Tibial artery (tissue), 4 donors: ENCODE data around the gene PADI4.

Experiments
- DNase-seq, 2 donors: peaks; one replicate each; pipeline ENCODE4 v3.0.0-alpha.2; 2019
- H3K27ac ChIP-seq, 2 donors: fragments of 200-600 bp; sonication (generic) in 1 of 2; 1 replicate in 1 of 2; 2 replicates in 1 of 2; pipeline ENCODE4 v1.5.1; 2018 to 2019; ENCODE audit warnings: mild to moderate bottlenecking in 1 of 2
- H3K27me3 ChIP-seq, 2 donors: fragments of 200-600 bp; sonication (generic) in 1 of 2; one replicate each; pipeline versions ENCODE4 v1.5.1 to v1.6.0; 2016 to 2019
- H3K36me3 ChIP-seq, 3 donors: fragments of 200-600 bp; sonication (generic) in 2 of 3; one replicate each; pipeline ENCODE4 v1.5.1; 2016 to 2019; ENCODE audit warnings: mild to moderate bottlenecking in 2 of 3
- H3K4me1 ChIP-seq, 4 donors: fragments of 200-600 bp; sonication (generic) in 2 of 4; 1 replicate in 3 of 4; 2 replicates in 1 of 4; pipeline ENCODE4 v1.5.1; 2016 to 2019
- H3K4me3 ChIP-seq, 2 donors: fragments of 200-600 bp; sonication (generic) in 1 of 2; 1 replicate in 1 of 2; 2 replicates in 1 of 2; pipeline ENCODE4 v1.5.1; 2018 to 2019; ENCODE audit warnings: mild to moderate bottlenecking in 2 of 2
- H3K9me3 ChIP-seq, 3 donors: fragments of 200-600 bp; sonication (generic) in 1 of 3; one replicate each; pipeline ENCODE4 v1.5.1; 2016 to 2019
- intact Hi-C: fragments of 100-400 bp; cut with DNase I; formaldehyde crosslinking; loops from one replicate; pipeline ENCODE4 v1.15.0; 2023; ENCODE audit warnings: low total_unique reads
- TF ChIP-seq, protein P1 (sequence below), 2 experiments: fragments of 200-600 bp in 1 of 2; fragments of 450-650 bp in 1 of 2; IDR thresholded peaks; one replicate each; pipeline ENCODE4 v1.5.1; 2017 to 2019; ENCODE audit warnings: antibody characterized with exemption in 2 of 2, mild to moderate bottlenecking in 1 of 2, moderate library complexity in 1 of 2

The PADI4 gene

DNA sequence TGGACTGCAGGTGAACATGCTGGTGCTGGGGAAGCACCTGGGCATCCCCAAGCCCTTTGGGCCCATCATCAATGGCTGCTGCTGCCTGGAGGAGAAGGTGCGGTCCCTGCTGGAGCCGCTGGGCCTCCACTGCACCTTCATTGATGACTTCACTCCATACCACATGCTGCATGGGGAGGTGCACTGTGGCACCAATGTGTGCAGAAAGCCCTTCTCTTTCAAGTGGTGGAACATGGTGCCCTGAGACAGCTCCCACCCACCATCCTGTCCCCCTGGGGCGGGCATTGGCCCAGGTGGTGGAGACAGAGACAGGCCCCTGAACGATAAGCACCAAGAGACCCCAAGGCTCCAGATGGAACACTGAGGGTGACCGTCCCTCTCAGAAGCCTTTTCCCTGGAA is 25.2 kb upstream of the PADI4 start:
- Histone ChIP-seq H3K4me3 (no peak overlapping the region), H3K4me1 (no peaks in the 10 kb centered on the region), H3K9me3 (no peaks in the 10 kb centered on the region), H3K27ac (no peak overlapping the region), H3K36me3 (no peaks in the 10 kb centered on the region), H3K27me3 (peaks cover 0 to 66% of the 10 kb centered on the region in 2 donors)
- no peak for DNase-seq
- TF ChIP-seq, protein P1, sequence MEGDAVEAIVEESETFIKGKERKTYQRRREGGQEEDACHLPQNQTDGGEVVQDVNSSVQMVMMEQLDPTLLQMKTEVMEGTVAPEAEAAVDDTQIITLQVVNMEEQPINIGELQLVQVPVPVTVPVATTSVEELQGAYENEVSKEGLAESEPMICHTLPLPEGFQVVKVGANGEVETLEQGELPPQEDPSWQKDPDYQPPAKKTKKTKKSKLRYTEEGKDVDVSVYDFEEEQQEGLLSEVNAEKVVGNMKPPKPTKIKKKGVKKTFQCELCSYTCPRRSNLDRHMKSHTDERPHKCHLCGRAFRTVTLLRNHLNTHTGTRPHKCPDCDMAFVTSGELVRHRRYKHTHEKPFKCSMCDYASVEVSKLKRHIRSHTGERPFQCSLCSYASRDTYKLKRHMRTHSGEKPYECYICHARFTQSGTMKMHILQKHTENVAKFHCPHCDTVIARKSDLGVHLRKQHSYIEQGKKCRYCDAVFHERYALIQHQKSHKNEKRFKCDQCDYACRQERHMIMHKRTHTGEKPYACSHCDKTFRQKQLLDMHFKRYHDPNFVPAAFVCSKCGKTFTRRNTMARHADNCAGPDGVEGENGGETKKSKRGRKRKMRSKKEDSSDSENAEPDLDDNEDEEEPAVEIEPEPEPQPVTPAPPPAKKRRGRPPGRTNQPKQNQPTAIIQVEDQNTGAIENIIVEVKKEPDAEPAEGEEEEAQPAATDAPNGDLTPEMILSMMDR (IDR thresholded peaks at IDR 0.05): no peak
- intact Hi-C loops: no loop called here

DNA sequence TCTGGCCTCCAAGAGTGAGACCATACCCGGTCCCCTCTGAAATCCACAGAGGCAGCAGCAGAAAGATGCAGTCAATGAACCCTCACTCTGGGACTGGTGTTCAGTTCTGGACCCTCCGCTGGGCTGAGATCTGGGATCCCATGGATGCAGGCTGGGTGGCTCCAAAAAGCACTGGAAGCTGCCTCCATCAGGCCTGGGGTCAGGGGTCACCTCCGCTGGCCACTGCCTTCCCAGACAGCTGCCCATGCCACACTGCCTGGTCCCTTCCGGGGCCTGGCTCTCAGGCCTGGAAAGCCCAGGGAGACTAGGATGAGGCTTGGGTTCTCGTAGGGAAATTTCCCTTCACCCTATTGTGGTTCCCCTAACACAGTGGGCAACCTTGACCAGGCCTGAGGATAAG is 21.4 kb upstream of the PADI4 start:
- no peak overlapping the region for H3K27ac ChIP-seq
- H3K4me1 ChIP-seq: no peaks in the 10 kb centered on the region
- peaks cover 0 to 58% of the 10 kb centered on the region in 2 donors for H3K27me3 ChIP-seq
- no peaks in the 10 kb centered on the region for H3K36me3 ChIP-seq
- no peak for DNase-seq
- TF ChIP-seq, protein P1 (IDR thresholded peaks at IDR 0.05): no peak
- intact Hi-C loops: no loop called here
- no peak overlapping the region for H3K4me3 ChIP-seq
- H3K9me3 ChIP-seq: no peaks in the 10 kb centered on the region

DNA sequence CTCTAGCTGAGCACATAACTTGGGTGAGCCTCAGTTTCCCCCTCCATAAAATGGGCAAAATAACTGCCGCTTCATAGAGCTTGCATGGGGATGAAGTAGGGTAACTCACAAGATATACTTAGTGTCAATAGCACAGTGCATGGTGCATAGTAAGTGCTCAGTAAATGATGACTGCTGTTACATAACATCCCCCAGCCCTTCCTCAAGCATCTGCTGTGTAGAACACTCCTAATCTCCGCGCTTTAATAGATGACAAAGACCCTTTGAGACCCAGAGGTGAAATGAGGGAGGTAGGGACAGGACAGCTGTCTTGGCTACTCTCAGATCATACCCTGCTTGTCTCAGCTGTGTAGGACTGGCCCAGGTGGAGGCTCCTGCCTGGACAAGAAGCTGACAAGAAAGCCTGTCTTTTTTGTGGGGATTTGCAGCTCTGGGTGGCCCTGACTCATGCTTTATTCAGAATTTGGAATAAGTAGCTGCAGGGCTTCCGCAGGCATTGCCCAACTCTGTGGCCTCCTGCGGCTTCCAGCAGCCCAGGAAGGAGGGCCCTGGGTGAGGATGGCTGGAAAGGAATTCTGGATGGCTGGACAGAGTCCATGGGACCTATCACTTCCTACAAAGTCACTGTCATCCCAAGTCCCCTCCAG is 20.7 kb upstream of the PADI4 start:
- no peak overlapping the region for H3K27ac ChIP-seq
- peaks cover 0 to 56% of the 10 kb centered on the region in 2 donors for H3K27me3 ChIP-seq
- no peaks in the 10 kb centered on the region for H3K9me3 ChIP-seq
- no peaks in the 10 kb centered on the region for H3K36me3 ChIP-seq
- TF ChIP-seq, protein P1 (IDR thresholded peaks at IDR 0.05): no peak
- H3K4me1 ChIP-seq: no peaks in the 10 kb centered on the region
- DNase-seq: no peak
- H3K4me3 ChIP-seq: no peak overlapping the region
- intact Hi-C loops: no loop called here

DNA sequence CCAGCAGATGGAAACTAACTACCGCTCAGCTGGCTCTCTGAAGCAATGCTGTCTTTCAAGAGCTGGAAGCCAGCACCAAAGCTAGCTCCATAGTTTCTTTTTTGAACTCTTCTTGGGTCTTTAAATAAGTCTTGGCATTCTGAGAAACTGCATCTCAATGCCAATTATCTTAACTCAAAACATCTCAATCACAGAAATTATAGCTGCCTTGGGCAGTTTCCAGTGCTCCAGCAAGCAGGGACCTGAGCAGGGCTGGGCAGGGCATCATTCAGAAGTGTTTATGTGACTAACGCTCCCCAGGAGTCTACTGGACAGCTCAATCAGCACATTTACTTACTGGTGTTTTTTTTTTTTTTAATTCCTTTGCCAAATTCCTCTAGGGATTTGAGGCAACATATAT is 18.3 kb upstream of the PADI4 start:
- Histone ChIP-seq H3K27me3 (peaks cover 0 to 46% of the 10 kb centered on the region in 2 donors), H3K27ac (no peak overlapping the region), H3K36me3 (no peaks in the 10 kb centered on the region), H3K9me3 (no peaks in the 10 kb centered on the region), H3K4me1 (no peaks in the 10 kb centered on the region), H3K4me3 (no peak overlapping the region)
- no peak for DNase-seq
- intact Hi-C loops: no loop called here
- TF ChIP-seq, protein P1 (IDR thresholded peaks at IDR 0.05): no peak

DNA sequence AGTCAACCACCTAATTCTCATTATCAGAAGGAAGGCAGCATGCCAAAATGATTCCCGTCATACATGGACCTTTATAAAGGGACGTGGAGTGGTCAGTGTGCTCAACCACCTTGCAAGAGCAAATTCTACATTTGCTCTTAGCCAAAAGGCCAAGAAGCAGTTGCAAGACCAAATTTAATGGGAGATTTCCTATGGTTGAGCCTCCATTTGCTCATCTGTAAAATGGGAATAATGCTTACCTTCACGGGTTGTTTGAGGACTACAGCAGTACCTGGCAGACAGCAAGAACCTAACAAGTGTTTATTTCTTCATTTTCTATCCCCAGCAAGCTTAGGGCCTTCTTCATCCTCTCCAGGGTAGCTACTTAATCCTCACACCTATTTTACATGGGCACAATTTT is 17.4 kb upstream of the PADI4 start:
- Histone ChIP-seq H3K4me1 (no peaks in the 10 kb centered on the region), H3K36me3 (no peaks in the 10 kb centered on the region), H3K9me3 (no peaks in the 10 kb centered on the region), H3K4me3 (no peak overlapping the region), H3K27ac (no peak overlapping the region), H3K27me3 (peaks cover 0 to 43% of the 10 kb centered on the region in 2 donors)
- intact Hi-C loops: no loop called here
- no peak for DNase-seq
- TF ChIP-seq, protein P1 (IDR thresholded peaks at IDR 0.05): no peak
